DND-41 (cell line): ENCODE results near the gene DACH1.

ENCODE experiments used
- EZH2 ChIP-seq: IDR thresholded peaks from 3 replicates; pipeline ENCODE4 v1.6.1; 2012; ENCODE audit warnings: borderline replicate concordance, low read depth, mild to moderate bottlenecking, moderate library complexity, low read length, inconsistent platforms; ENCODE audit not compliant: severe bottlenecking
- TF ChIP-seq, protein P1 (sequence below): IDR thresholded peaks from 2 replicates; pipeline ENCODE4 v1.5.1; 2012; ENCODE audit warnings: borderline replicate concordance, low read length, moderate library complexity, mild to moderate bottlenecking; ENCODE audit not compliant: poor library complexity, severe bottlenecking; ENCODE audit errors: extremely low read depth

GRCh38 chr13:71701741-71702140, 165.3 kb downstream of the DACH1 start:
- TF ChIP-seq, protein P1, sequence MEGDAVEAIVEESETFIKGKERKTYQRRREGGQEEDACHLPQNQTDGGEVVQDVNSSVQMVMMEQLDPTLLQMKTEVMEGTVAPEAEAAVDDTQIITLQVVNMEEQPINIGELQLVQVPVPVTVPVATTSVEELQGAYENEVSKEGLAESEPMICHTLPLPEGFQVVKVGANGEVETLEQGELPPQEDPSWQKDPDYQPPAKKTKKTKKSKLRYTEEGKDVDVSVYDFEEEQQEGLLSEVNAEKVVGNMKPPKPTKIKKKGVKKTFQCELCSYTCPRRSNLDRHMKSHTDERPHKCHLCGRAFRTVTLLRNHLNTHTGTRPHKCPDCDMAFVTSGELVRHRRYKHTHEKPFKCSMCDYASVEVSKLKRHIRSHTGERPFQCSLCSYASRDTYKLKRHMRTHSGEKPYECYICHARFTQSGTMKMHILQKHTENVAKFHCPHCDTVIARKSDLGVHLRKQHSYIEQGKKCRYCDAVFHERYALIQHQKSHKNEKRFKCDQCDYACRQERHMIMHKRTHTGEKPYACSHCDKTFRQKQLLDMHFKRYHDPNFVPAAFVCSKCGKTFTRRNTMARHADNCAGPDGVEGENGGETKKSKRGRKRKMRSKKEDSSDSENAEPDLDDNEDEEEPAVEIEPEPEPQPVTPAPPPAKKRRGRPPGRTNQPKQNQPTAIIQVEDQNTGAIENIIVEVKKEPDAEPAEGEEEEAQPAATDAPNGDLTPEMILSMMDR = no peak
- TF ChIP-seq EZH2 = no peak
